HFFc6 (cell line): Measurements from ENCODE around the gene CEBPA. TPM values are rescaled to one million over a fixed set of nuclear protein-coding genes. Genes with fewer than 3 reads are reported as not detected.
A peak's percentile ranks its signal among the peaks of the same experiment; 100 is the strongest.
"Not testable (repeated sequence)": the region's sequence is repeated elsewhere in the genome, so short reads cannot be mapped to it uniquely, and the experiment has no call there.

Experiments
- DNase-seq: peaks from one replicate; pipeline ENCODE4 v3.0.0-alpha.2; 2018
- H3K27ac Mint-ChIP-seq: 2 replicates; pipeline ENCODE4 v1.8.0; 2020; ENCODE audit warnings: mild to moderate bottlenecking, mixed read lengths
- H3K27me3 Mint-ChIP-seq: 2 replicates; pipeline ENCODE4 v1.8.0; 2021; ENCODE audit warnings: mild to moderate bottlenecking, moderate library complexity, mixed read lengths; ENCODE audit not compliant: insufficient read depth
- H3K36me3 Mint-ChIP-seq: 2 replicates; pipeline ENCODE4 v1.8.0; 2021; ENCODE audit warnings: low read depth, mixed read lengths
- H3K4me1 Mint-ChIP-seq: 2 replicates; pipeline ENCODE4 v1.8.0; 2020; ENCODE audit warnings: low read depth, mixed read lengths
- H3K4me3 Mint-ChIP-seq: 2 replicates; pipeline ENCODE4 v1.8.0; 2020; ENCODE audit warnings: mild to moderate bottlenecking, moderate library complexity, mixed read lengths
- H3K9me3 Mint-ChIP-seq: 2 replicates; pipeline ENCODE4 v1.8.0; 2020; ENCODE audit warnings: mild to moderate bottlenecking, mixed read lengths
- total RNA-seq, 6 experiments: library from RNA; stranded (reverse); fragmentation: NEBNext Ultra II Directional; extraction: Animal tissue kit (Norgen Biotek cat#: 25700); gene quantifications; 2 replicates in 1 of 6; 3 replicates in 5 of 6; pipeline ENCODE4 v1.2.3, GENCODE V29; 2021
- TF ChIP-seq, protein P1 (sequence below): fragments of 200-600 bp; sonication (generic); IDR thresholded peaks from 2 replicates; pipeline ENCODE4 v1.5.0; 2021; ENCODE audit warnings: antibody characterized with exemption, mild to moderate bottlenecking

The CEBPA gene
- total RNA-seq, 6 experiments from 2014 or later: 0.12 to 0.24 (median 0.14) TPM; not detected in 1

- Mint-ChIP-seq H3K27ac (no peak overlapping the region), H3K36me3 (no peaks in the 10 kb centered on the region), H3K4me3 (no peak overlapping the region), H3K27me3 (peaks cover 15% of the 10 kb centered on the region), H3K9me3 (no peaks in the 10 kb centered on the region), H3K4me1 (peaks cover 36% of the 10 kb centered on the region)
- DNase-seq: no peak
- TF ChIP-seq, protein P1, sequence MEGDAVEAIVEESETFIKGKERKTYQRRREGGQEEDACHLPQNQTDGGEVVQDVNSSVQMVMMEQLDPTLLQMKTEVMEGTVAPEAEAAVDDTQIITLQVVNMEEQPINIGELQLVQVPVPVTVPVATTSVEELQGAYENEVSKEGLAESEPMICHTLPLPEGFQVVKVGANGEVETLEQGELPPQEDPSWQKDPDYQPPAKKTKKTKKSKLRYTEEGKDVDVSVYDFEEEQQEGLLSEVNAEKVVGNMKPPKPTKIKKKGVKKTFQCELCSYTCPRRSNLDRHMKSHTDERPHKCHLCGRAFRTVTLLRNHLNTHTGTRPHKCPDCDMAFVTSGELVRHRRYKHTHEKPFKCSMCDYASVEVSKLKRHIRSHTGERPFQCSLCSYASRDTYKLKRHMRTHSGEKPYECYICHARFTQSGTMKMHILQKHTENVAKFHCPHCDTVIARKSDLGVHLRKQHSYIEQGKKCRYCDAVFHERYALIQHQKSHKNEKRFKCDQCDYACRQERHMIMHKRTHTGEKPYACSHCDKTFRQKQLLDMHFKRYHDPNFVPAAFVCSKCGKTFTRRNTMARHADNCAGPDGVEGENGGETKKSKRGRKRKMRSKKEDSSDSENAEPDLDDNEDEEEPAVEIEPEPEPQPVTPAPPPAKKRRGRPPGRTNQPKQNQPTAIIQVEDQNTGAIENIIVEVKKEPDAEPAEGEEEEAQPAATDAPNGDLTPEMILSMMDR: no peak
Observed at GRCh38 chr19:33298146-33298911, 4.0 kb downstream of the CEBPA start.

DNA sequence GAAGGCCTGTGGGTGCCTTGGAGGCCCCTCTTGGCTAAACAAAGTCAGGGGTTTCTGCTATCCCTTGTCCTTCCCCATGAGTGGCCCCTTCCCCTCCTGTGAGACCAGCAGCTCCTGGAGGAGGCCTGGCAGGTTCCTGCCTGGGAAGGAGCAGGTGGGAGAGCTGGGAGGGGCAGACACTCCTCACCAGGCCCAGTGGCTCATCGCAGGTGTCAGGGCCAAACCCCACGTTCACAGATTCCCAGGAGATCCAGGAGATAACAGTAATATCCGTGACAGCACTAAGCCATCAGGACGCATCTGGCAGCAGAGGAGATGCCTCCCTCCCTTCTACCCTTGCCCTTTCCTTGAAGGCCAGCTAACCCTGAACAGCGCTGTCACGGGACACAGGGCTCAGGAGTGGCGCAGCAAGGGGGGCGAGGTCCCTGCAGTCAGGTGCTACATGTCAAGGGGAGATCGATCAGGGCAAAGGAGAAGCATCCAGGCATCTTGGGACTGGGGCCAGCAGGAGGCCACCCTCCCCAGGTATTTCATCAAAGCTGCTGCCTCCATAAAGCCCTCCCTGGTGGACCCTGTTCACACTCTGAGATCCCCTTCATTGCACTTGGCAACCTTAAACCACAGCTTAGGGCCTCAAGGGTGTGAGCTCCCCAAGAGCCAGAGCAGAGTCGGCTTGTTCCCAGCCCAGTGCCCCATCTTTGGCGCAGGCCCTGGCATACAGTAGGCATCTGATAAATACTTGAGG lies 4.8 kb downstream of the CEBPA start:
- TF ChIP-seq, protein P1: no peak

GRCh38 chr19:33296488-33296971 lies 5.8 kb downstream of the CEBPA start:
- H3K27ac Mint-ChIP-seq: peak overlapping the region; percentile 67
- H3K4me1 Mint-ChIP-seq: peaks cover 48% of the 10 kb centered on the region
- H3K9me3 Mint-ChIP-seq: no peaks in the 10 kb centered on the region
- TF ChIP-seq, protein P1: no peak
- H3K27me3 Mint-ChIP-seq: peaks cover 15% of the 10 kb centered on the region
- H3K36me3 Mint-ChIP-seq: no peaks in the 10 kb centered on the region
- peak; percentile 59 for DNase-seq
- H3K4me3 Mint-ChIP-seq: peak overlapping the region; percentile 36

More for the DNA sequence above, 4.8 kb downstream of the CEBPA start:
- H3K36me3 Mint-ChIP-seq: no peaks in the 10 kb centered on the region
- H3K4me1 Mint-ChIP-seq: peaks cover 44% of the 10 kb centered on the region
- no peaks in the 10 kb centered on the region for H3K9me3 Mint-ChIP-seq
- no peak overlapping the region for H3K4me3 Mint-ChIP-seq
- no peak for DNase-seq
- H3K27me3 Mint-ChIP-seq: peaks cover 15% of the 10 kb centered on the region
- H3K27ac Mint-ChIP-seq: no peak overlapping the region

GRCh38 chr19:33295621-33296487 lies 6.5 kb downstream of the CEBPA start:
- no peak overlapping the region for H3K27ac Mint-ChIP-seq
- H3K27me3 Mint-ChIP-seq: peaks cover 13% of the 10 kb centered on the region
- H3K4me1 Mint-ChIP-seq: peaks cover 54% of the 10 kb centered on the region
- no peak overlapping the region for H3K4me3 Mint-ChIP-seq
- H3K9me3 Mint-ChIP-seq: no peaks in the 10 kb centered on the region
- DNase-seq: no peak
- TF ChIP-seq, protein P1: no peak
- H3K36me3 Mint-ChIP-seq: no peaks in the 10 kb centered on the region

DNA sequence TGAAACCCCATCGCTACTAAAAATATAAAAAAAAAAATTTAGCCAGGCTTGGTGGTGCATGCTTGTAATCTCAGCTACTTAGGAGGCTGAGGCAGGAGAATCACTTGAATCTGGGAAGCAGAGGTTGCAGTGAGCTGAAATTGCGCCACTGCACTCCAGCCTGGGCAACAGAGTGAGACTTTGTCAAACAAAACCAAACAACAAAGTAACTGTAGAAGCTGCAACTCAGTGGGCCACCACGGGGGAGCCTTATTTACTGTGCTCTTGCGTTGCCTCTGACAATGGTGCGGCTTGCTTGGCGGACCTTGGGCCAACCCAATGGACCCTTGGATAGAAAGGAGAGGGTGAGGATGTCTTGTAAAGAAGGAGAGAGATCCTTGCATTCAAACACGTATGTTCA lies 7.3 kb downstream of the CEBPA start:
- not testable (repeated sequence) for H3K27ac Mint-ChIP-seq, DNase-seq, H3K36me3 Mint-ChIP-seq, H3K27me3 Mint-ChIP-seq, H3K4me3 Mint-ChIP-seq, H3K9me3 Mint-ChIP-seq
- peaks cover 53% of the 10 kb centered on the region for H3K4me1 Mint-ChIP-seq
